GM21360 (cell line): ENCODE measurements around the gene CD207.

Experiments
- ATAC-seq: cut with Tn5 transposase; IDR thresholded peaks from one replicate; pipeline ENCODE4 v1.9.1; 2021; ENCODE audit warnings: mild to moderate bottlenecking, moderate library complexity; ENCODE audit not compliant: unreplicated experiment

The CD207 gene

DNA sequence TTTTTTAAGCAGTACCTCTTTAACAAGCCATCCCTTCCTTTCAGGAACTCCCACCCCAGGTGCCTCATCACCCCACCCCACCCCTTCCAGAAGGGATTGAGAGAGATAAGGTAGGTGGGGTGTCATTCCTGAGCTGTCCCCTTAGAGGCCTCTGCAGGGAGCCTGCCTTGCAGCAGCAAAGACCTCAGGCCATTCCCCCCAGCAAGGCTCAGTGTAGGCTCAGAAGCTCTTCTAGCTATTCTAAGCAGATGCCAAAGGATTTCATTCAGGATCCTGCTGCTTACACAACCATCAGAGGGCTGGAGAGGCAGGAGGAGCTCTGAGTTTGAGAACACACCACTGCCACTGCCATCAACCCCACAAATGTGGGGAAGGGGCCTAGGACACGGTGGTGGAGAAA, 39.4 kb downstream of the CD207 start:
- no peak for ATAC-seq

DNA sequence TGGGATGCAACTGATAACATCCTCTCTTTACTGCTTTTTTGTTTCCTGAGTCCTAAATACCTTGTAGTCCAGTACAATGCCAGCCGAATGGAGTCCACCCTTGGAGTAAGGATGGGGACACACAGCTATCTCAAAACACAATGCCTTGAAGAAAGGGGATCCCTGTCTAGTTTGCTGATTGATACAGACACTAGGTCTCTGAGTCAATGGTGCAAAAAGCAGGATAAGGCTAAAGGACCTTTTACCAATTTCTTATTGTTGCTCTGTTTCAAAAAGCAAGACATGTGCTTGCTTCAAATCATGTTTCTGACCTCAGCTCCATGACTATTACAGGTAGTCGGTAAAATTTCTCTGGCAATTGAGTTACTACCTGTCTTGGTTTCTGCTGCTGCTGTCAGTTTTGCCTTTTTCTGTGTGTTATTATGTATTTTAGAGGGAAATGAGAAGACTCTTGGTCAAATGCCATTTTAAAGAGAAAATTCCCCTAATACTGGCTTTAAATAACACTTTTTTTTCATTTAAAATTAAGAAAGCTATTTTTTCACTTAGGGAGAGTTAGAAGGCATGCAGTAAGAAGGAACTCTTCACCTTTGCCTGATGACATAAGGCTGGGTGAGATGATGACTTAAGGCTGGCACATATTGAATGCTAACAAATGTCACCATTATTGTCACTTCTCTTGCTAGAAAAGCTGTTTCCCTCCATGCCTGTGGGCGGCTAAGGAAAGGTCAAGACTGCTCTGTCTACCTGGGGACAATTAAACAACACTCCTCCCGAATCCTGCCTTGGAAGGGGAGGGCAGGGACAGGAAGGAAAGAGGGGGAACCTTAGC, 40.2 kb downstream of the CD207 start:
- ATAC-seq = no peak

DNA sequence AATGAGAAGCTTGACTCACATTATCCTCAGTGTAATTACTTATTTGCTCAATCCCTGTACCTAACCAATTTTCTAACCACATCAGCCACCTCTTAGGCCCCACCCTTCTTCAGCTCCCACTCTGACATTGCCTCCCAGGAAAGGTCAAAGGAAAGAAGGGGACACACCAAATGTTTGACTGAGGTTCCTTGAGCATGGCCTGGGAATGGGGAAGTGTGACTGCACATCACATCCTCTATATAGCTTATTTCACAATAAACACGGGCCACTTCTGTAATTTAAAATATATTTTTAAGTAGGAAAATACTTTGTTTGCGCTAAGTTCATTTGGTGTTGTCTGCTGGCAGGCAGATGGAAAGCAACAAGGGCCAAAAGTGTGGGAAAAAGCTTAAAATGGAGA, 42.2 kb downstream of the CD207 start:
- ATAC-seq = no peak

DNA sequence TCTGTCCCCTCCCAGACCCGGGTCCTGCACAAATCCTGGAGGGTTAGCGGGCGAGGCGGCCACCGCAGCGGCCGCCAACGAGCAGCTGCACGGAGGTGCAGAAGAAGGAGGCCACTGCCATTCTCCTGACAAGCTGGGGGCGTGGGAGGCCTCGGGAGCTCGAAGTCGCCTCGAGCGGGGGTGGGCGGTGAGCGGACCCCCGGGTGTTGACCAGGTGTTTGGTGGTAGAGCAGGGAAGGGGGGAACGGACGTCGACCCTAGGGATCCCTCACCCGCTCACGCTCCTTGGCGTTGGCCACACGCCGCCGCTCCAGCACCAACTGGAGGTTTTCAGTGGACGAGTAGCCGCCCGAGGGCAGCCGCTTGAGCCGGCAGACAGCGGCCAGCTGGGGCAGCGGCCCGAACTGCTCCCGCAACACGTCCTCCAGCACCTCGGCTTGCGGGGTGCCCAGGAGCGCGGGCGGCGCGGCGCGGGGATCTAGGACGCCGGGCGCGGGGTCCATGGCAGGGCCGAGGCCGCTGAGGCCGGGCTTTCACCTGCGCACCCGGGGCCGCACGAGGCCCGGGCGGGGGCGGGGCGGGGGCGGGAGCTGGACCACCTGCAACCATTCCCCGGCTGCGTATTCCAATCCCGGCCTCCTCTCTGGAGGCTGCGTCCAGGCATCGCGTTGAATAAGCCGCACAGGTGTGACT, 45.3 kb downstream of the CD207 start, which contains the start of gene FIGLA:
Gene FIGLA, minus strand, starts transcription at position 508 of the 693 bp plus-strand sequence. Its CDS starts 5 bp downstream, at position 503.
- no peak for ATAC-seq

DNA sequence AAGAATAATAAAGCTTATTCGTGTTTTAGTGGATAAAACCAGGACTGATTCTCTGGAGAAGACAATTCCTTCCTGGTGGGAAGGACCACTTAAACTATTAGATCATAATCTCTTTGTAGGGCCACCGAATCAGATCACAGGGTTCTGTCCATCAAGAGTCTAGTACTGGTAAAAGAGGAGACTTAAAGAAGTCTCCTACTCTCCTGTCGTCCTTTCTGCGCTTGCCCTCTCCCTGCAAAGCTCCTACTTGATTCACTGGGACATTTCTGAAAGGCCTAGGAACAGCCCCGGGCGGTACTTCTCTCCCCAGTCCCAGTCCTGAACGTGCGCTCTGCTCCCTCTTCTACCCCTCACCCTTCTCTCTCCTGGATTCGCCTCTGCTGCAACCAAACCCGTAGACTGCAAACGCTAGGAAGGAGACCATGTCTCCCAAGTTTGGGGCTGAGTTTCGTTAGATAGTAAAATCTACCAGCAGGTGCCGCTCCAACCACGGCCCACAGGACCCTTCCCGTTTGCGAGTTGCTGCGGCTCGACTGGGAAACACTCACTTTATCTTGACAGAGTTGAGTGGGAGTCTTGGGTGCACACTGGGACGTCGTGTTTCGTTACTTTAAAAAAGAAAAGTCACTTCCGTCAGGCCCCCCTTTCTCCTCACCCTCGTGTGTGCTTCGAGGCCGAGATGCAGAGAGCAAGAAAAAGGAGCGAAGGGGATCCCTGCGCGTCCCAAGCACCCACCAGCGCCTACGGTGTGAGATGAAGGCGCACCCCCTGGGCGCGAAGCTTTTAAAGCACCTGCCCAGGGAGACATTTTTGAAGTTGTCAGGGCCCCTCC, 46.1 kb downstream of the CD207 start:
- ATAC-seq = no peak

DNA sequence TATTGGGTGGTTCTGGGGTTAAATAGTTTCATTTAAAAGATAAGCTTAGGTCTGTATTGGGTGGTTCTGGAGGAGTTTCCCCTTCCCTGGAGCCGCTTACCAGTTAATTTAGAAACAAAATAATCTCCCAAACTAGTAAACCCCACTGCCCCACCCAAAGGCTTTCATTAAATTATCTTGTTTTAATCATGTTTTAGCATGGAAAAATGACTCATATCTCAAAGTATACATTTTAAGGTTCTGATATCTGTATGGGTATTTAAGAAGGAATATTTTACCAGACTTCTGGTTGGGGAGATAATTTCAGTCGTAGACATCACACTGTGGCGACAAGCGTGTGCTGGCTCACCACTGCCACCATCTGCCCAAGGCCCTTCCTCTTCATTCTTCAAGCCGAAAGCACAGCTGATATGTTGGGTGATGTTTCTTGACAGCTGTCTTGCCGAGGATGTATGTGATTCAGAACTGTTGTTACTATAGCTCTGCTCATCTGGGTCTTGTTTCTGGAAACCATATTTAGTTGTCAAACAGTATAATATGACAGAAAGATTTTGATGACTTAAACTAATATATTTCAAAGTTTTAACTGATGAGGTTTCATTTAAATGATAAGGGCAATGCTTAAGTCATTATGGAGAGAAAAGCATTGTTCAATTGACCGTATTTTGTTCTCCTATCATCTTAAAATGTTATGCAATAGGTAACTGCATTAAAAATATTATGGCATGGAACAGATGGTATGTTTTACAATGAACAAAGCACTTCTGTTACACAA, 50.3 kb downstream of the CD207 start:
- ATAC-seq = no peak

DNA sequence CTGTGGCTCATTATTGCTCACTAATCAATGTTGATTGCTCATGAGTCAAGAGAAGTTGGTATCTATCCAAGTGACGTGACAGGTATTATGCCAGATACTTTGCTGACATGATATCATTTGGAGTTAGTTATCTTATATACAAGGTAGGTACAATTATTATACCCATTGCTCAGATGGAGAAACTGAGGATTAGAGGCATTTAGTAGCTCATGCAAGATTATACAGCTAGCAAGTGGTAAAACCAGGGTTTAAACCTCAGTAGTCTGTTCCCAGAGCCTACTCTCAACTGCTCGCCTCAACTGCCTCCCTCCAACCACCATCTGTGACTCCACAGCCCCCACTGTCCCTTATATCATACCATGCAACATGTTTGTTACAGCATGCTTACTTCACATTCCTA, 51.3 kb downstream of the CD207 start:
- no peak for ATAC-seq
